Measurements from ENCODE around the gene DOCK3.

The DOCK3 gene

DNA sequence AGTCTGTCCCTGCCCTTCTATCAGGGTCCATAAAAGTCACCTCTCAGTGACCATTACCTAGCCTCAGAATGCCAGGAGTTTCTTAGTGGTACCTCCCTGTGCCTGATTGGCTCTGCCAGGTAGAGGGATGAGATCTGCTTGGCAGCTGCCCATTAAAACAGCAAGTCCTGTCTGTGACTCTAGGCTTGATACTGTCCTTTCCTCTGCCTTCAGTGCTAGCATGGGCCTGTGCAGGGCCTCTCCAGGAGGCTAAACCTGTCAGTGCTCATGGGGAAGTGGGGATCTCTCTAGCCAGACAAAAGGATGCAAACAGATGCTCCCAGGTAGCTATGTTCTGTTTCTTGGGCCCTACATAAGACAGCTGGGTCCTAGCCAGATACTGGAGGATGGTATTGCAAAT lies 700.4 kb downstream of the DOCK3 start:
- intact Hi-C loops (cut with DNase I), result no loop called here
- DNase-seq, result no peak

DNA sequence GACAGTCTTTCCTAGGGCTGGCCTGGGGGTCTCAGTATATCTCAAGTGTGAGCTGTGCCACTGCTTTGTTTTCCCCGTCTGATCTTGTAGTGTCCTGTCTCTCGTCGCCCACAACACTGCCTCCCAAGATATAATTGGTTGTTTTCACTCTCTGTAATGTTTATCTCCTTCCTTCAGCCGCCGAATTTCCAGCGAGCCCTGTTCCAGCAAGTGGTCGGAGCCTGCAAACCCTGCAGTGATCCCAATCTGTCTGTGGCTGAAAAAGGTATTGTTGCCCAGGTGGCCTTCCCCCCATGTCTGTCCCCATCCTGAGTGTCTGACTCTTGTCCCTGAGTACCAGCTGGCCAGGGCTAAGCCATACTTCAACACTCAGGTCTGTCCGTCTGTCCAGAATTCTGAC lies 700.8 kb downstream of the DOCK3 start:
- intact Hi-C loops (cut with DNase I), result no loop called here
- DNase-seq, result no peak

DNA sequence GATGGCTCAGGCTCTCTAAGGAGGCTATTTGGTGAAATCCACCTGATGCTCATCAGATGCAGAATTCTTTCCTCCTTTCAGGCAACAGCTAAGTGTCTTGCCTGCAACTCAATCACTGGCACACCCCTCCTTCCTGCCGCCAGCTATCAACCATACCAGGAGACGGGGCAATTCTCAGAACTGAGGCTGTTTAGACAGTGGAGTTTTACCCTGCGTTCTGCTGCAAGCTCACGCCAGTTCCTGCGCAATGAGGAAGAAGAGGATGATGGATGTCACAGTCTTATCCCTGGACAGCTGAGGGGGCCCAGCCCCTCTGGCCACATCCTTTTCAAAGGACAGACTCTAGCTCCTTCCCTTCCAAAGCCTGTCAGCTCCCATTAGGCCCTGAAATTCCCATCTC lies 703.3 kb downstream of the DOCK3 start:
- no peak for DNase-seq
- intact Hi-C loops (cut with DNase I), result no loop called here

DNA sequence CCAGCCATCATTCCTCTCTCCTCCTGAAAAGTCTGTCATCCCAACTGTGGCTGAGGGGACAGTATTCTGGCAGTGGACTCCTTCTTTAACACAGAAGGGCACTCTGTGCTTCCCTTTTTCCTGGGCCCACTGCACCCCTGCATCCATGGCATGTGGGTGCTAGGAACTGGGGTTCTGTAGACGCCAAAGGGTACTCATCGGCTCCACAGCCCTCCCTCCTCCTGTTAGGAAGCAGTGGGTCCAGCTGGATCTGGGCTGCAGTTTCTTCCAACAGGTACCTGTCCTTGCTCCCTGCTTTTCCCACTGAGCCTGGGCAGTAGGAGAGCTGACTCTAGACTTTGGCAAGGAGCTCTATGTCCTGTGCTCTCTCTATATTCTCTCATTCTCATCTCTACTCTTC lies 704.0 kb downstream of the DOCK3 start:
- intact Hi-C loops (cut with DNase I), result no loop called here
- DNase-seq, result no peak

DNA sequence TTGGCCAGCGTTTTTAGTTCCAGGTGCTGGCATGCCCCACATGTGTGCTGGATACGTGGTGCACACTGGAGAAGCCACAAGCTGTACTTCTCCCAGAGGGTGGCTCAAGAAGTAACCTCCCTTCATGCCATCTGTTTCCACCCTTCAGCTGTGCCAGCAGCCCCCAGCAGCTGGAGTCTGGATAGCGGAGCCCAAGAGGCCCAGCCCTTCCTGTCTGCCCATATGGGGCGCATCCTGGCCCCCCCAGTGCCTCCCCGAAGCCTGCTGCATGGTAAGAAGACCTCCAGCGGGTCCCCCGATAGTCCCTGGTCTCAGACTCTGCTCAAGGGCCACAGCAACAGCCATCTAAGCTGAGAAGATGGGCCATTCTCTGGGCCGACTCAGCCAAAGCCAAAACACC lies 704.6 kb downstream of the DOCK3 start:
- DNase-seq, result no peak
- intact Hi-C loops (cut with DNase I), result no loop called here

DNA sequence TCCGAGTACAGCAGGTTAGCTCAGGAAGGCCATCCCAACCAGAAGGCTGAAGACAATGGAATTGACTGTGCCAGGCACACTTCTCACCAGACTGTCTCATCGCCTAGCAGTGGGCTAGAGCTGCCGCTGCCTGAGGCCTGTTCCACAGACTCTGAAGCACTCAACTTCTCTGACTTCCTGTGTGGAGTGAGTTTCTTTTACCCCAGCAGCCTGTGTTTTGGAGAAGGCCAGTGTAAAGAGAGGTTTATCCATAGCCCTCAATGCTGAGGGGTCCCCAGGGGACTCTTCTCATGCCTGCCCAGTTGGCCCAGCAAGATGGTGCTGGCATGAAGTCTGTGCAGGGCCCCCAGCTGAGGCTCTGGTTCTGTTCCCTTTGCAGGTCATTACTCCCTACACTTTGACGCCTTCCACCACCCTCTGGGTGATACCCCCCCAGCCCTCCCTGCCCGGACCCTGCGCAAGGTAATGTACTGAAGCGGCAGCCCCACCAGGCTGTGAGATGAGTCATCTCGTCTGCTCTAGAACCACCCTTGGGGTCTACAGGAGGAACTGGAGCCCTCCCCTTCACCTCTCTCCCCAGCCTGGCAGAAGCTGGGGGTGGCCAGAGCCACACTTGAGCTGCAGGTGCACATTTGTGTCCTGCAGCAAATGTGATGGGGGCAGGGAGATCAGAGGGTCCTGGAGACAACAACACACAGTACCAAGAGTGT lies 705.2 kb downstream of the DOCK3 start:
- DNase-seq, result no peak
- intact Hi-C loops (cut with DNase I), result no loop called here

DNA sequence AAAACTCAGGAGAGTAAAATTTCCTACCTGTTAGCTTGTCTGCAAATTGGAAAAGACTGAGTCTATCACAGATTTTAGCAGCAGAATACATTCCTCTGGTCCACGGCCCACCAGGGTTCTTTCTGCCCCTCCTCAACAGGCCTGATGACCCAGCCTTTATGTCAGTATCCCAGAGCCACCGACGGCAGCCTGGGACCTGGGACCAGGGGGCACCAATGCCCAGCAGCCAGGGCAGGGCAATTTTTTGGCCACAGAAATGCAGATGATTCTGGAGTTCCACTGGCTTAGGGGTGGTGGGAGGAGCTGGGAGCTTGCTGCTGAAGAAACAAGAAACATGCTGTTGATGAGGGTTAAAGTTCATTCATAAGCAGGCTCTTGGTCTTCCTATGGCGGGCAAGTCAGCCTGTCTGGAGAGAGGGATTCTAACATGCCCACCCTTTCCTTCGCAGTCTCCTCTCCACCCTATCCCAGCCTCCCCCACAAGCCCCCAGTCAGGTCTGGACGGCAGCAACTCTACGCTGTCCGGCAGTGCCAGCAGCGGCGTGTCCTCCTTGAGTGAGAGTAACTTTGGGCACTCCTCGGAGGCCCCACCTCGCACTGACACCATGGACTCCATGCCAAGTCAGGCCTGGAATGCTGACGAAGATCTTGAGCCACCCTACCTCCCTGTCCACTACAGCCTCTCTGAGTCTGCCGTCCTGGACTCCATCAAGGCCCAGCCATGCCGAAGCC lies 706.0 kb downstream of the DOCK3 start:
- no peak for DNase-seq
- intact Hi-C loops (cut with DNase I), result no loop called here

DNA sequence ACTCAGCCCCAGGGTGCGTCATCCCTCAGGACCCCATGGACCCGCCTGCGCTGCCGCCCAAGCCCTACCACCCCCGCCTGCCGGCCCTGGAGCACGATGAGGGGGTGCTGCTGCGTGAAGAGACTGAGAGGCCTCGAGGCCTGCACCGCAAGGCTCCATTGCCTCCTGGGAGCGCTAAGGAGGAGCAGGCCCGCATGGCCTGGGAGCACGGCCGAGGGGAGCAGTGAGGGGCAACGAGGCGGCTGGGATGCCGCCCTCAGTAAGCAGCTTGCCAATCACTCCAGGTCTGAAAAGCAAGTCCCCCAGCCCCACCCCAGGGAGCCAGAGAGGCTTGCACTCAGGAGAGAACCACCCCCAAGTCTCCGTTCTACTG lies 706.6 kb downstream of the DOCK3 start:
- intact Hi-C loops (cut with DNase I), result no loop called here
- no peak for DNase-seq

DNA sequence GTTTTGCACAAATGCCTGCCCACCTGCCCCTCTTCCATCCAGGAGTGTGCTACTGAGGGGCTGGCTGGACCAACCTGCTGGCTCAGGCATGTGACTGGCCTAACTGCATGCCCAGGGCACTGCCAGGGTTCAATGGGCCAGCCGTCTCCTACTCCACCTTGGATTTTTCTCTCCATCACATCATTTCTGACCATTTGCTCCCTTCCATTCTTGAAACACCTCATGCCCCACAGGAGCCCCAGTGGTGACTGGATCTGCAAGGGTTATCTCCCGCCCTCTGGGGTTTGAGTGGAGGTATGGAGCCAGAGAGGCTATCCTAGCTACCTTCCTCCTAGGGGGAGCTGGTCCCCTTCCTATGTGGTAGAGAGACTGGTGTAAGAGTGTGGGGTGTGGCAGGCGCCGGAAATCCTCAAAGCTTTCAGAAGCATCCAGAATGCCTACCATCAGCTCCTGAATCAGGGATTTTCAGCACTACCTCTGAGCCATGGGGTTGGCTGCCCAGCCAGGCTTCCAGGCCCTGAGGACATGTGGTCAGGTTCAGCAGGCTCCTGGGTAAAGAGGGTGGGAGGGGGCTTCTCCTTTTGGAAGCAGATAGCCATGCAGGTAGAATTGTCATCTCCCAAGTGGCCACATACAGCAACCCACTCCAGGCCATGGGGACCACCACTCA lies 707.5 kb downstream of the DOCK3 start:
- peak in 1 of 10 donors; percentile 34 for DNase-seq
- intact Hi-C loops (cut with DNase I), result no loop called here

DNA sequence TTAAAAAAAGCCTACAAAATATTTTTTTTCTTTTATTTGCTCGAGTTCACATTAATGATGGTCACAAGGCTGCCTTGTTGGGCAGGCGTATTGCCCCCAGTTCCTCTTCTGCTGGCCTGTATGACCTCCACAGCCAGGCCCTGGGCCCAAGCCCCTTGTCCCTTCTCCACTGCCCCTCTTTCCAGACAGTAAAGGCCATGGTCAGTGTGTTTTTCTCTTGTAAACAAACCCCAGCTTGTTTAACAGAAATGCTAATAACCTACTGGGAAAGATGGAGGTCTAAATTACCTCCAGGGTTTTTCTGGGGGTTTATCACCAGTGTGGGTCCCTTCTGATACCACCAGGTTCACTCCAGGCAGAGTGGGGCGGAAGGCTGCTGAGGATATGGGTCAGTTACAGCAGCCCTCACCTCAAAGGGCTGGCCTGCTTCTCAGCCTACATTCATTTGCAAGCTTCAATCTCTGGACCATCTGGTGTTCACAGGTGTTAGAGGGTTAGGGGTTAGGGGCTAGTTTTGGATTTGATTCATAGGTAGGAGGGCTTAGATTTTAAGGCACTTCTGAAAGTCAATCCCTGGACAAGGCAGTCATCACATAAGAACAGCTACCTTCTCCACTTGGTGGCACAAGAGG lies 708.3 kb downstream of the DOCK3 start:
- peak in 1 of 10 donors; percentile 29 for DNase-seq
- intact Hi-C loops (cut with DNase I), result no loop called here

DNA sequence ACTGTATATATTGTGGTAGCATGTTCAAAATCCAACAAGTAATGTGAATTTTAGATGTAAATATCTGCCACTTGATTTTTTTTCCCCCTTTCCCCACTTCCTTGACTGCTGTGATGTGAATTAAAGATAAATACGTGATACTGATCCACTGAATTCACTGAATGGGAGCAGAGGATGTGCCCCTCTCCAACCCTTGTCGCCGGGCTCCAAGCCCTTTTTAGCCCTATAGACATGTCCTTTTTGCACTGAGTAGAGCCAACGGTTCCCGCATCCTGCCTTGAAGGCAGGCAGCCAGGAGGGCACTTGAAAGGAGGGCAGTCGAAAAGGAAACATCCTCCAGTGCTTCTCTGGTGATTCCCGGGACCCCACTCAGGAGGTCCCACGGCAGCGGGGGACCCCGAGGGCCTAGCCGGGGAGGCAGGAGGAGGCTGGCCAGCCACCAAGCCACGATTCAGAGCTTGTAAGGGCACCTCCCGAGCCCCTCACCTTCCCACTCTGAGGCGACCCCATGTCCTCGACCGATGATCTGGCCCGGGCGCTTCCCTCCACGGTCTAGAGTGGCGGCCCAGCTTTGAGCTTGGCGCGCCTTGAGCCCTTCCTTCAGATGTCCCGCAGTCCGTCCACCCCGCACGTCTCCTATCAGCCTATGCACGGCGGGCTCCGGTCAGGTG lies 709.5 kb downstream of the DOCK3 start:
- DNase-seq, result peak in 6 of 10 donors; percentile 27 to 91 (median 34)
- intact Hi-C loops (cut with DNase I), result no loop called here

DNA sequence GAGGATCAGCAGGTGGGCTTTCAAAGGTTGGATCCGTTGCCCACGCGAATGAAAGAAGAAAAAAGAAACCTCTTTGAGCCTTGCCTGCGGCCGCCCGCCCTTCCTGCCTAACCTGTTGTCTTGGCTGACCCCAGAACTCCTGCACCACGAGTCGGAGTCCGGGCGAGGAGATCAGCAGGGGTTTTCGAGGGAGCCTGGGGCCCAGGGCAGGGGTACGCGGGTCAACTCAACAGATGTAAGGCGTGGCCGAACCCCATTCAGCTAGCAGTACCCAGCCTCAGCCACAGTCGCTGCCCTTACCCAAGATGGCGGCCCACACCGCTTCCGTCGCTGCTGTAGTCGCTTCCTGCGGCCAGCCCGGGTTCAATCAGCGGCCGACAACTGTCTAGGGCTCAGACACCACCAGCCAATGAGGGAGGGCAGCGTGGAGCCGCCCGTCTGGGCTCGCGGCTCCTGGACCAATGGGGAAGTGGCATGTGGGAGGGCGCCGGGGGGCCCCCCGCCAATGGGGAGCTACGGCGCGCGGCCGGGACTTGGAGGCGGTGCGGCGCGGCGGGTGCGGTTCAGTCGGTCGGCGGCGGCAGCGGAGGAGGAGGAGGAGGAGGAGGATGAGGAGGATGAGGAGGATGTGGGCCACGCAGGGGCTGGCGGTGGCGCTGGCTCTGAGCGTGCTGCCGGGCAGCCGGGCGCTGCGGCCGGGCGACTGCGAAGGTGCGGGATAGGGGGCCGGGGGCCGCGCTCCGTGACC lies 710.2 kb downstream of the DOCK3 start, which contains the start of gene MANF:
MANF (plus strand) TSS at position 566 of the 748 bp plus-strand sequence; CDS start at position 618, 52 bp downstream.
- intact Hi-C loops (cut with DNase I), result loop anchor here (5.0 kb wide), 1 partner anchor 117 kb away; the partner anchor contains the start of gene DCAF1
- DNase-seq, result peak; percentile 94 to 100 (median 98)

DNA sequence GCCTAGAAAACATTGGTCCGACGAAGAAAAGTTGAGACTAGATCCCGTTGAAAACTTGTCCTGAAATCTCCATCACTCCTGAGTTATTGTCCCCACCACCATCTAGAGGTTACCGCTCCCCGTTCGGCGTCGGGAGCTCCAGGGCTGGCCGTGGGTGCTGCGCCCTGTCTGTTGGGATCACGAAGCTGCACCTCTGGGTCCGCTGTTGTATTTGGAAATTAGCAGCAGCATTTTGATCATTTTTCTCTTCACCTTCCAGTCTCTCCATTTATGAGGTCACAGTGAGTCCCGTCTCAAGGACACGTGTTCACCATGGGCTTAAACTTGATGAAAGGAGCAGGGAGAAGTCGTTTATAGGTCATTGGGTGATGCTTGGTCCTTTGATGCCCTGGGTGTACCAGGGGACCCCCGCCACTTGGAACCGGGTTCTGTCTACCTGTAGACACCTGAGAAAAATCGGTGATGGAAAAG lies 710.9 kb downstream of the DOCK3 start:
- intact Hi-C loops (cut with DNase I), result loop anchor here (5.0 kb wide), 1 partner anchor 117 kb away; the partner anchor contains the start of gene DCAF1
- peak in 1 of 10 donors; percentile 68 for DNase-seq

DNA sequence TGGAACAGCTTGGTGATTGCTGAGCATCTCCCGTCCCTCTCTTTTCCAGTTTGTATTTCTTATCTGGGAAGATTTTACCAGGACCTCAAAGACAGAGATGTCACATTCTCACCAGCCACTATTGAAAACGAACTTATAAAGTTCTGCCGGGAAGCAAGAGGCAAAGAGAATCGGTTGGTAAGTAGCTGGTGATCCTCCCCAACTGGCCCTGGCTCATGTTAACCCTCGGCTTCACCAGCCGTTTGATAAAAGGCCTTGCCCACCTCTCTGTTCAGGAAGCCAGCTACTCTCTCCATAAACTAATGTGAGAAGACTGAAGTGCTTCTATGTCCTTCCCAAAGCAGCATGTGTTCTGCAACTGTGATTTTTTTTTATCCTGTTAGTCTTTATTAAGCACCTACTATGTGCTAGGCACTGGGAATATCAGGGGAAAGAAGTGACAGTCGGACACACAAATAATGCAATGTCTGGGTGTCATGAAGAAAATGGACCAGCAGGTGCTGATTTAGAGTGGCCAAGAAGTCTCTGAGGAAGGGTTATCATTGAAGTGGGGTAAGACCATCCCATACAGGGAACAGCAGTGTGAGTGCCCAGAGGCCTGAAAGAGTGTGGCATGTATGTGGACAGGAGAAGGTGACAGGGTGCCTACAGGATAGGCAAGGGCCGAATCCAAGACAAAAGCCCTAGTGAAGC lies 711.6 kb downstream of the DOCK3 start:
- no peak for DNase-seq
- intact Hi-C loops (cut with DNase I), result loop anchor here (5.0 kb wide), 1 partner anchor 116 kb away; the partner anchor contains the start of gene DCAF1

DNA sequence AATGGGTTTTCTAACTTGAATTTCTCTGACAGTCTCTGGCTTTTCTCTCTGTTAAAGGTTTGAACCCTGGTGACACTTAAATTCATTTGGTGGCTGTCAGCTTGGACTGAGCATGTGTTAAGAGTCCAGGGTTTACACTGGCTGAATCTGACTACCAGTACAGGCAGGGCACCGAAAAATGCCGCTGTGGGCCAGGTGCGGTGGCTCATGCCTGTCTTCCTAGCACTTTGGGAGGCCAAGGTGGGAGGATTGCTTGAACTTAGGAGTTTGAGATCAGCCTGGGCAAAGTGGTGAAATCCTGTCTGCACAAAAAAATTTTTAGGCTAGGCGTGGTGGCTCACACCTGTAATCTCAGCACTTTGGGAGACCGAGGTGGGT lies 712.1 kb downstream of the DOCK3 start:
- DNase-seq, result no peak
- intact Hi-C loops (cut with DNase I), result loop anchor here (5.0 kb wide), 1 partner anchor 115 kb away; the partner anchor contains the start of gene DCAF1

DNA sequence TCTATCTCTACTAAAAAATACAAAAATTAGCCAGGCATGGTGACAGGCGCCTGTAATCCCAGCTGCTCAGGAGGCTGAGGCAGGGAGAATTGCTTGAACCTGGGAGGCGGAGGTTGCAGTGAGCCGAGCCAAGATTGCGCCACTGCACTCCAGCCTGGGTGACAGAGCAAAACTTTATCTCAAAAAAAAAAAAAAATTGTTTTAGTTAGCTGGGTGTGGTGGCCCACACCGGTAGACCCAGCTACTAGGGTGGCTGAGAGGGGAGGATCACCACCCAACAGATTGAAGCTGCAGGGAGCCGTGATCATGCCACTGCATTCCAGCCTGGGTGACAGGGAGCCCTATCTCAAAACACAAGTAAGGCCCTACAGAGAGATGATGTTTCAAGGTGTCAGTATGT lies 712.6 kb downstream of the DOCK3 start:
- peak in 1 of 10 donors; percentile 21 for DNase-seq
- intact Hi-C loops (cut with DNase I), result loop anchor here (5.0 kb wide), 1 partner anchor 115 kb away; the partner anchor contains the start of gene DCAF1

DNA sequence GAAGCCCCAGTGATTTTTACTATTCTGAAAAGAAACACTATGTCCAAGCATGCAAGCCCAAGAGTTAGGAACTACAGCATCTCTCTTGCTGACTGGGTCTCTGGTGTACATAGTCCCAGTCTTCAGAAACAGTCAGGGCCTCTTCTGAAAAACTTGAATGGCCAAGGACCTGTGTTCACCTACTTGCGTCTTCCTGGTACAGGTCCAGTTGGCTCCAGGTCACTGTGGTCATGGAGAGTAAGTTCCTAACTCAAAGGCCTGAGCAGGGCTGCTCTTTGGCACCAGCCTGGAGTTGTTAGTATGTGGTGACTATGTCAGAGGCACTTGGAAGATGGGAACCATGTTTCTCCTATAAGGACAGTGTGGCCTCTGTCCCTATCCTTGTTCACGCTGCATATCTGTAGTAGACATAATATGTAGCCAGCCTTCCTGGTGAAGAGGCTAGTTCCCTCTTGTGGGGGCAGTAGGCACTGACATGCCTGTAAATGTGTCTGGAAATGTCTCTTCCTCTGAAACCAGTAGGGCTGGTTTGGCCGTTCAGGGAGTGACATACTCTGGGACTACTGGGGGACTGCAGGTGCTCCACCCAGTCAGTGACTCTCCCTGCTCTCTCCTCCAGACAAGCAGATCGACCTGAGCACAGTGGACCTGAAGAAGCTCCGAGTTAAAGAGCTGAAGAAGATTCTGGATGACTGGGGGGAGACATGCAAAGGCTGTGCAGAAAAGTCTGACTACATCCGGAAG lies 713.7 kb downstream of the DOCK3 start:
- DNase-seq, result peak in 1 of 10 donors; percentile 52
- intact Hi-C loops (cut with DNase I), result loop anchor here (5.0 kb wide), 1 partner anchor 114 kb away; the partner anchor contains the start of gene DCAF1

Measured in posterior cingulate gyrus (tissue), 11 donors.